HG03108 (cell line): ENCODE results near the gene PSPN.
"Not testable (repeated sequence)": the region's sequence is repeated elsewhere in the genome, so short reads cannot be mapped to it uniquely, and the experiment has no call there.

Source experiments
- ATAC-seq: cut with Tn5 transposase; IDR thresholded peaks from one replicate; pipeline ENCODE4 v1.9.1; 2021; ENCODE audit warnings: moderate library complexity; ENCODE audit not compliant: unreplicated experiment

Gene PSPN

GRCh38 chr19:6402837-6403608, 27.3 kb upstream of the PSPN start:
- ATAC-seq: no peak

GRCh38 chr19:6402058-6402457, 26.3 kb upstream of the PSPN start:
- ATAC-seq: no peak

- ATAC-seq: not testable (repeated sequence)
These were observed 24.6 kb upstream of the PSPN start for GRCh38 chr19:6400062-6400944.

- ATAC-seq: no peak
These were observed 20.6 kb upstream of the PSPN start for GRCh38 chr19:6396305-6396704.

GRCh38 chr19:6394831-6395230, 19.1 kb upstream of the PSPN start:
- ATAC-seq: no peak

GRCh38 chr19:6393983-6394412, 18.3 kb upstream of the PSPN start:
- ATAC-seq: no peak

GRCh38 chr19:6393074-6393982, 17.6 kb upstream of the PSPN start, which contains the start of gene GTF2F1:
TSS of gene GTF2F1 (minus strand) at chr19:6393164. CDS start at chr19:6392995, 169 bp downstream.
- ATAC-seq: peak; percentile 63

GRCh38 chr19:6392221-6393073, 16.7 kb upstream of the PSPN start:
- ATAC-seq: no peak

GRCh38 chr19:6387372-6387771, 11.6 kb upstream of the PSPN start:
- no peak for ATAC-seq

- no peak for ATAC-seq
These were observed 8.6 kb upstream of the PSPN start for GRCh38 chr19:6384381-6384780.

GRCh38 chr19:6383188-6383587, 7.5 kb upstream of the PSPN start:
- ATAC-seq: no peak

GRCh38 chr19:6381030-6381750, 5.5 kb upstream of the PSPN start:
- no peak for ATAC-seq

GRCh38 chr19:6379744-6380143, 4.0 kb upstream of the PSPN start:
- ATAC-seq: no peak

- ATAC-seq: no peak
These were observed 2.8 kb upstream of the PSPN start for GRCh38 chr19:6378486-6378885.

- no peak for ATAC-seq
These were observed 2.3 kb upstream of the PSPN start for GRCh38 chr19:6378041-6378440.

- ATAC-seq: no peak
These were observed 918 bp upstream of the PSPN start for GRCh38 chr19:6376512-6377190.

- no peak for ATAC-seq
These were observed 872 bp downstream of the PSPN start for GRCh38 chr19:6374711-6375410.

GRCh38 chr19:6374161-6374709, 1.5 kb downstream of the PSPN start:
- no peak for ATAC-seq
